Fibroblast of lung (primary cell): Measurements from ENCODE around the gene LILRA1. TPM values are rescaled to one million over a fixed set of nuclear protein-coding genes. Genes with fewer than 3 reads are reported as not detected.

Experiments
- DNase-seq, 2 donors: peaks; one replicate each; pipeline versions ENCODE4 v3.0.0 to v3.0.0-alpha.2; 2010; ENCODE audit warnings: low read depth in 2 of 2
- H2AFZ ChIP-seq: 2 replicates; pipeline ENCODE4 v1.5.1; 2012; ENCODE audit warnings: low read length, control low read depth, inconsistent platforms
- H3K27ac ChIP-seq: 2 replicates; pipeline ENCODE4 v1.5.1; 2011; ENCODE audit warnings: low read length, control low read depth; ENCODE audit not compliant: insufficient read depth
- H3K27me3 ChIP-seq: 2 replicates; pipeline ENCODE4 v1.5.1; 2011; ENCODE audit warnings: mild to moderate bottlenecking, low read length; ENCODE audit not compliant: control insufficient read depth, insufficient read depth
- H3K36me3 ChIP-seq: 2 replicates; pipeline ENCODE4 v1.5.1; 2011; ENCODE audit warnings: low read length; ENCODE audit not compliant: control insufficient read depth, insufficient read depth
- H3K4me1 ChIP-seq: 2 replicates; pipeline ENCODE4 v1.5.1; 2011; ENCODE audit warnings: low read length; ENCODE audit not compliant: control insufficient read depth, insufficient read depth; ENCODE audit errors: extremely low read depth
- H3K4me2 ChIP-seq: 2 replicates; pipeline ENCODE4 v1.5.1; 2011; ENCODE audit warnings: low read length, control low read depth; ENCODE audit not compliant: insufficient read depth; ENCODE audit errors: extremely low read depth
- H3K4me3 ChIP-seq, 4 experiments: fragments of 200-600 bp in 1 of 4; sonication (generic) in 1 of 4; replicated peaks in 1 of 4; 2 replicates each; pipeline ENCODE4 v1.5.1; 2011 to 2016; ENCODE audit warnings: low read length in 4 of 4, low read depth in 3 of 4, mild to moderate bottlenecking in 3 of 4, control low read depth in 2 of 4, inconsistent platforms in 1 of 4, mixed read lengths in 1 of 4; ENCODE audit not compliant: insufficient read depth in 1 of 4; ENCODE audit errors: control extremely low read depth in 1 of 4
- H3K79me2 ChIP-seq: 2 replicates; pipeline ENCODE4 v1.5.1; 2012; ENCODE audit warnings: mild to moderate bottlenecking, low read length, inconsistent platforms; ENCODE audit not compliant: control insufficient read depth, insufficient read depth
- H3K9ac ChIP-seq: 2 replicates; pipeline ENCODE4 v1.5.1; 2011; ENCODE audit warnings: mild to moderate bottlenecking, low read length, control low read depth; ENCODE audit not compliant: insufficient read depth
- H3K9me3 ChIP-seq: 2 replicates; pipeline ENCODE4 v1.5.1; 2012; ENCODE audit warnings: low read depth, low read length; ENCODE audit not compliant: control insufficient read depth, insufficient read depth
- H4K20me1 ChIP-seq: 2 replicates; pipeline ENCODE4 v1.5.1; 2011; ENCODE audit warnings: low read length; ENCODE audit not compliant: control insufficient read depth, insufficient read depth; ENCODE audit errors: extremely low read depth
- EZH2 ChIP-seq: IDR thresholded peaks from 2 replicates; pipeline ENCODE4 v1.5.1; 2012; ENCODE audit warnings: low read length, control low read depth, mild to moderate bottlenecking; ENCODE audit errors: missing control alignments
- polyA plus RNA-seq, 2 donors: library from polyadenylated mRNA; depleted of rRNA in 1 of 2; stranded (reverse) in 1 of 2; unstranded in 1 of 2; fragments of >200 nt; gene quantifications; 2 replicates each; pipeline ENCODE4 v1.2.1, GENCODE V29; 2011 to 2012; ENCODE audit warnings: missing spikeins in 1 of 2
- total RNA-seq: library from RNA; depleted of rRNA; stranded (reverse); fragments of >200 nt; gene quantifications from 2 replicates; pipeline ENCODE4 v1.2.1, GENCODE V29; 2014
- TF ChIP-seq, protein P1 (sequence below), 2 donors: IDR thresholded peaks in 1 of 2; conservative IDR thresholded peaks in 1 of 2; 1 replicate in 1 of 2; 2 replicates in 1 of 2; pipeline ENCODE4 v1.5.1; 2011 to 2012; ENCODE audit warnings: low read length in 2 of 2, control low read depth in 1 of 2, inconsistent platforms in 1 of 2, low read depth in 1 of 2, mild to moderate bottlenecking in 1 of 2

LILRA1 gene
- total and polyA plus RNA-seq, 2 donors (not counting 1 experiment from before 2014, with no cell fraction given): not detected

DNA sequence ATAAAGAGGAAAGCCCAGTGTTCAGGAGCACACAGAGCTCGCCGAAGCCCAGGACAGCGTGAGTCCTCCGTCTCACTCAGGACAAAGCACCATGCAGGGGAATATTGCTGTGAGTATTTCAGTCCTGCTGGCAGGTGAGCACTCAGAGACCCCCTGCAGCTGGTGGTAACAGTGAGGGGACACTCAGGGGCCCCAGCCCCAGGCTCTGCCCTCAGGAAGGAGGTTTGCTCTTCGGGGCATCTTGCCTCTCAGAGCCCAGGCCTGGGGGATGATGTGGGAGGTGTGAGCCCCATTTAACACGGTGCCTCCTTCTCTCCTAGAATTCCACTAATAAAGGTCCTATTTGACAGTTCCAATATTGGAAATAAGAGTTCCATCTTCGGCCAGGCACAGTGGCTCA is 14.8 kb downstream of the LILRA1 start:
- Histone ChIP-seq H3K79me2 (no peaks in the 10 kb centered on the region), H3K9ac (no peak overlapping the region), H3K4me2 (no peak overlapping the region), H3K27ac (no peak overlapping the region), H2AFZ (no peak overlapping the region), H3K9me3 (no peaks in the 10 kb centered on the region), H3K27me3 (no peaks in the 10 kb centered on the region), H3K36me3 (no peaks in the 10 kb centered on the region), H4K20me1 (no peaks in the 10 kb centered on the region), H3K4me3 (no peak overlapping the region), H3K4me1 (no peaks in the 10 kb centered on the region)
- no peak for DNase-seq
- TF ChIP-seq, protein P1, sequence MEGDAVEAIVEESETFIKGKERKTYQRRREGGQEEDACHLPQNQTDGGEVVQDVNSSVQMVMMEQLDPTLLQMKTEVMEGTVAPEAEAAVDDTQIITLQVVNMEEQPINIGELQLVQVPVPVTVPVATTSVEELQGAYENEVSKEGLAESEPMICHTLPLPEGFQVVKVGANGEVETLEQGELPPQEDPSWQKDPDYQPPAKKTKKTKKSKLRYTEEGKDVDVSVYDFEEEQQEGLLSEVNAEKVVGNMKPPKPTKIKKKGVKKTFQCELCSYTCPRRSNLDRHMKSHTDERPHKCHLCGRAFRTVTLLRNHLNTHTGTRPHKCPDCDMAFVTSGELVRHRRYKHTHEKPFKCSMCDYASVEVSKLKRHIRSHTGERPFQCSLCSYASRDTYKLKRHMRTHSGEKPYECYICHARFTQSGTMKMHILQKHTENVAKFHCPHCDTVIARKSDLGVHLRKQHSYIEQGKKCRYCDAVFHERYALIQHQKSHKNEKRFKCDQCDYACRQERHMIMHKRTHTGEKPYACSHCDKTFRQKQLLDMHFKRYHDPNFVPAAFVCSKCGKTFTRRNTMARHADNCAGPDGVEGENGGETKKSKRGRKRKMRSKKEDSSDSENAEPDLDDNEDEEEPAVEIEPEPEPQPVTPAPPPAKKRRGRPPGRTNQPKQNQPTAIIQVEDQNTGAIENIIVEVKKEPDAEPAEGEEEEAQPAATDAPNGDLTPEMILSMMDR (conservative IDR thresholded peaks at IDR 0.05 in 1 of 2, IDR thresholded peaks at IDR 0.05 in 1 of 2; ENCODE audit: low read depth in 1 of 2, low read length in 2 of 2): no peak
- TF ChIP-seq EZH2: no peak

DNA sequence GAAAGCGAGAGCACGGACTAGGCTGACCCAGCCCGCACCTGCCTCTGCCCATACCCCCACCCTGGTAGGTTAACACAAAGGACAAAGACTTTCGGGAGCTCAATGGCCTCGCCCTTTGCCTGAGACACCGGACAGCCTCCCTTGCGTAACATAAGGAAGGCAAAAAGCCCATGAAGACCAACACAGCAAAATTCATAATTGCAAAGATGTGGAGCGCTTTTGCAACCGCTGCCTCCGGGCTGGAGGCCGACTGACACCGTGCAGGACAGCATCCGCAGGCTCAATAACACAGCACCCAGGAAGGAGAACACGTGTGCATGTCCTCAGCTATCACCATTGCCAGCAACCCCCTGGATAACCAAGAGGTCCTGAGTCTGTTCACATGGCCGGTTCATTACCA is 15.4 kb downstream of the LILRA1 start:
- Histone ChIP-seq H3K4me1 (no peaks in the 10 kb centered on the region), H3K9me3 (no peaks in the 10 kb centered on the region), H3K27ac (no peak overlapping the region), H3K36me3 (no peaks in the 10 kb centered on the region), H3K4me2 (no peak overlapping the region), H3K4me3 (no peak overlapping the region), H2AFZ (no peak overlapping the region), H3K79me2 (no peaks in the 10 kb centered on the region), H3K9ac (no peak overlapping the region), H3K27me3 (no peaks in the 10 kb centered on the region), H4K20me1 (no peaks in the 10 kb centered on the region)
- TF ChIP-seq, protein P1 (conservative IDR thresholded peaks at IDR 0.05 in 1 of 2, IDR thresholded peaks at IDR 0.05 in 1 of 2; ENCODE audit: low read depth in 1 of 2, low read length in 2 of 2): no peak
- no peak for TF ChIP-seq EZH2
- DNase-seq: no peak

DNA sequence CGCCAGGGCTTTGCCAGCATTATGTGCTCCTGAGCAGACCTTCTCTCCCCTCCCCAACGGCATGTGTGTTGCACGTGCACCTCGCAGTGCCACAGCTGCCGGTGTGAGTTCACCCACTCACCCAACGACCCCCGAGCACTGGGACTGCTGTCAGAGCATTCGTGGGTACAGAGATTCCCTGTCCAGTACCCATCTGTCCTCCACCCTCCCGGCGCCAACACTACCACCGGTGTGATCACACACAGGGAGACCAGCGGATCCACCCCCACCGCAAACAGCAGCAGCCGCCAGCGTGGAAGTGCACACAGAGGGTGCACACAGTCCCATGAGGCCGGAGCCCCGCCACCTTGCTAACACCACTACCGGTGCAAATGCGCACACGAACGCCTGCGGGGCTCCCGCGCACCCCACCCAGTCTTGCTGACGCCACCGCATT is 15.9 kb downstream of the LILRA1 start:
- Histone ChIP-seq H3K27ac (no peak overlapping the region), H3K4me1 (no peaks in the 10 kb centered on the region), H3K4me3 (no peak overlapping the region), H3K36me3 (no peaks in the 10 kb centered on the region), H3K9ac (no peak overlapping the region), H3K79me2 (no peaks in the 10 kb centered on the region), H3K4me2 (no peak overlapping the region), H4K20me1 (no peaks in the 10 kb centered on the region), H3K9me3 (no peaks in the 10 kb centered on the region), H2AFZ (no peak overlapping the region), H3K27me3 (no peaks in the 10 kb centered on the region)
- TF ChIP-seq, protein P1 (conservative IDR thresholded peaks at IDR 0.05 in 1 of 2, IDR thresholded peaks at IDR 0.05 in 1 of 2; ENCODE audit: low read depth in 1 of 2, low read length in 2 of 2): no peak
- no peak for TF ChIP-seq EZH2
- no peak for DNase-seq
